WTC11 (cell line): ENCODE results near the gene PTPRJ. TPM values are rescaled to one million over a fixed set of nuclear protein-coding genes. Genes with fewer than 3 reads are reported as not detected.
A peak's percentile ranks its signal among the peaks of the same experiment; 100 is the strongest.
"Not testable (repeated sequence)": the region's sequence is repeated elsewhere in the genome, so short reads cannot be mapped to it uniquely, and the experiment has no call there.

Source experiments
- ATAC-seq: fragments of 200-7000 bp; cut with Tn5 transposase; 2 replicates; pipeline ENCODE4 v1.10.0; 2021; ENCODE audit warnings: mild to moderate bottlenecking, moderate library complexity
- CTCF ChIA-PET: fragments of 300-600 bp; sonication (Branson Sonifier 250); formaldehyde crosslinking; loops from one replicate; lab custom pipeline; 2021; ENCODE audit warnings: antibody characterized with exemption; lab: Charles Lee
- POLR2A ChIA-PET: fragments of 350-600 bp; sonication (Branson Sonifier 250); formaldehyde crosslinking; loops from one replicate; lab custom pipeline; 2021; ENCODE audit warnings: antibody characterized with exemption; lab: Charles Lee
- DNase-seq: peaks from one replicate; pipeline ENCODE4 v3.0.0; 2021; ENCODE audit warnings: low spot score
- H3K27ac Mint-ChIP-seq: 2 replicates; pipeline ENCODE4 v1.8.0; 2021; ENCODE audit warnings: mixed read lengths
- H3K27me3 Mint-ChIP-seq: 2 replicates; pipeline ENCODE4 v1.8.0; 2021; ENCODE audit warnings: low read depth, mild to moderate bottlenecking, moderate library complexity, mixed read lengths
- H3K36me3 Mint-ChIP-seq: 2 replicates; pipeline ENCODE4 v1.8.0; 2021; ENCODE audit warnings: mixed read lengths
- H3K4me1 Mint-ChIP-seq: 2 replicates; pipeline ENCODE4 v1.8.0; 2022; ENCODE audit warnings: mixed read lengths
- H3K4me3 Mint-ChIP-seq: 2 replicates; pipeline ENCODE4 v1.8.0; 2021; ENCODE audit warnings: mild to moderate bottlenecking, moderate library complexity, mixed read lengths
- H3K9me3 Mint-ChIP-seq: 2 replicates; pipeline ENCODE4 v1.8.0; 2021; ENCODE audit warnings: mixed read lengths
- CREM ChIP-seq: sonication (generic); formaldehyde crosslinking; IDR thresholded peaks from 2 replicates; pipeline ENCODE4 v1.8.1; 2022; ENCODE audit warnings: mild to moderate bottlenecking, missing genetic modification reagents, moderate library complexity
- ESRRA ChIP-seq: sonication (generic); formaldehyde crosslinking; IDR thresholded peaks from 2 replicates; pipeline ENCODE4 v1.8.1; 2022; ENCODE audit warnings: mild to moderate bottlenecking, missing genetic modification reagents, borderline replicate concordance
- FOXK1 ChIP-seq: sonication (generic); formaldehyde crosslinking; IDR thresholded peaks from 2 replicates; pipeline ENCODE4 v1.8.0; 2022; ENCODE audit warnings: mild to moderate bottlenecking, moderate library complexity, missing genetic modification reagents
- GABPB1 ChIP-seq: sonication (generic); formaldehyde crosslinking; IDR thresholded peaks from 2 replicates; pipeline ENCODE4 v1.8.1; 2023; ENCODE audit warnings: mild to moderate bottlenecking, missing genetic modification reagents
- HMGA2 ChIP-seq: fragments of 250-450 bp; sonication (Bioruptor Pico); IDR thresholded peaks from 2 replicates; pipeline ENCODE4 v1.4.0; 2021; ENCODE audit warnings: mild to moderate bottlenecking, moderate library complexity
- JAZF1 ChIP-seq: fragments of 250-450 bp; sonication (Bioruptor Pico); IDR thresholded peaks from 2 replicates; pipeline ENCODE4 v1.9.0; 2021; ENCODE audit warnings: moderate library complexity, mild to moderate bottlenecking, inconsistent platforms
- JUN ChIP-seq: sonication (generic); formaldehyde crosslinking; IDR thresholded peaks from 2 replicates; pipeline ENCODE4 v1.8.0; 2023; ENCODE audit warnings: mild to moderate bottlenecking, missing genetic modification reagents
- KAT7 ChIP-seq: sonication (generic); formaldehyde crosslinking; IDR thresholded peaks from 2 replicates; pipeline ENCODE4 v1.8.1; 2023; ENCODE audit warnings: missing genetic modification reagents, mild to moderate bottlenecking, borderline replicate concordance
- MXD4 ChIP-seq: fragments of 250-450 bp; sonication (Bioruptor Pico); IDR thresholded peaks from 2 replicates; pipeline ENCODE4 v1.8.0; 2021; ENCODE audit warnings: mild to moderate bottlenecking, moderate library complexity, borderline replicate concordance
- MYBL2 ChIP-seq: sonication (generic); formaldehyde crosslinking; IDR thresholded peaks from 2 replicates; pipeline ENCODE4 v1.8.1; 2023; ENCODE audit warnings: mild to moderate bottlenecking, moderate library complexity, missing genetic modification reagents
- NFATC4 ChIP-seq: fragments of 250-450 bp; sonication (Bioruptor Pico); IDR thresholded peaks from 2 replicates; pipeline ENCODE4 v1.9.0; 2021; ENCODE audit warnings: mild to moderate bottlenecking
- PRRX2 ChIP-seq: fragments of 250-450 bp; sonication (Bioruptor Pico); IDR thresholded peaks from 2 replicates; pipeline ENCODE4 v1.8.0; 2021; ENCODE audit warnings: mild to moderate bottlenecking
- SMAD3 ChIP-seq: sonication (generic); formaldehyde crosslinking; IDR thresholded peaks from 2 replicates; pipeline ENCODE4 v1.8.0; 2022; ENCODE audit warnings: missing genetic modification reagents, mild to moderate bottlenecking, borderline replicate concordance
- ZNF423 ChIP-seq: fragments of 250-450 bp; sonication (Bioruptor Pico); IDR thresholded peaks from 2 replicates; pipeline ENCODE4 v2.1.2; 2022; ENCODE audit warnings: mild to moderate bottlenecking, moderate library complexity
- total RNA-seq: library from RNA; stranded (reverse); gene quantifications from 3 replicates; pipeline ENCODE4 v1.2.3, GENCODE V29; 2021
- TF ChIP-seq, protein P1 (sequence below): fragments of 250-450 bp; sonication (Bioruptor Pico); IDR thresholded peaks from 2 replicates; pipeline ENCODE4 v1.8.0; 2021; ENCODE audit warnings: mild to moderate bottlenecking
- TF ChIP-seq, protein P2 (sequence below): sonication (generic); formaldehyde crosslinking; IDR thresholded peaks from 2 replicates; pipeline ENCODE4 v1.8.1; 2023; ENCODE audit warnings: mild to moderate bottlenecking, moderate library complexity, missing genetic modification reagents
- TF ChIP-seq, protein P3 (sequence below): fragments of 250-450 bp; sonication (Bioruptor Pico); IDR thresholded peaks from 2 replicates; pipeline ENCODE4 v1.9.0; 2021; ENCODE audit warnings: mild to moderate bottlenecking, borderline replicate concordance
- TF ChIP-seq, protein P4 (sequence below): sonication (generic); formaldehyde crosslinking; IDR thresholded peaks from 2 replicates; pipeline ENCODE4 v1.8.1; 2022; ENCODE audit warnings: mild to moderate bottlenecking, missing genetic modification reagents, moderate library complexity, borderline replicate concordance
- TF ChIP-seq, protein P5 (sequence below): sonication (generic); formaldehyde crosslinking; IDR thresholded peaks from 2 replicates; pipeline ENCODE4 v1.8.1; 2023; ENCODE audit warnings: mild to moderate bottlenecking, missing genetic modification reagents, moderate library complexity
- TF ChIP-seq, protein P6 (sequence below): sonication (generic); formaldehyde crosslinking; IDR thresholded peaks from 2 replicates; pipeline ENCODE4 v1.8.1; 2023; ENCODE audit warnings: mild to moderate bottlenecking, missing genetic modification reagents, borderline replicate concordance

The PTPRJ gene
- total RNA-seq, 1 experiment from 2014 or later: 19.5 TPM

DNA sequence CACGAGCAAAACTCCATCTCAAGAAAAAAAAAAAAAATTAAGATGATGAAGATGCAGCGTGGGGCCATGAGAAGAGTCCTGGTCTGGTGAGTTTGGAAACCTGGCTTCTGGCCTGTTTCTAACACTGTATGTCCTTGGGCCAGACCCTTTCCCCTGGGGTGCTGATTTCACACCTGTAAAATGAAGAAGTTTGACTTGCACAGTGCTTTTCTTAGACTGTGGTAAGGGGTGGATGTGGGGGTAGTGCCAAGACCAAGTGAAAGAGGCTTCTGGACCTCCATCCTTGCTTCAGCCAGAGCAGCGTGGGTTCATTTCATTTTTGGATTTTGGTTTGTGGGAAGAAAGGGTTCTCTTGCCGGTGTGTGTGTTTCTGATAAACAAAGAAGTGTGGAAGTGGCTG lies 42.1 kb downstream of the PTPRJ start (continued):
- TF ChIP-seq, protein P1, sequence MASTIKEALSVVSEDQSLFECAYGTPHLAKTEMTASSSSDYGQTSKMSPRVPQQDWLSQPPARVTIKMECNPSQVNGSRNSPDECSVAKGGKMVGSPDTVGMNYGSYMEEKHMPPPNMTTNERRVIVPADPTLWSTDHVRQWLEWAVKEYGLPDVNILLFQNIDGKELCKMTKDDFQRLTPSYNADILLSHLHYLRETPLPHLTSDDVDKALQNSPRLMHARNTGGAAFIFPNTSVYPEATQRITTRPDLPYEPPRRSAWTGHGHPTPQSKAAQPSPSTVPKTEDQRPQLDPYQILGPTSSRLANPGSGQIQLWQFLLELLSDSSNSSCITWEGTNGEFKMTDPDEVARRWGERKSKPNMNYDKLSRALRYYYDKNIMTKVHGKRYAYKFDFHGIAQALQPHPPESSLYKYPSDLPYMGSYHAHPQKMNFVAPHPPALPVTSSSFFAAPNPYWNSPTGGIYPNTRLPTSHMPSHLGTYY (CRISPR knock-in tag): no peak
- TF ChIP-seq SMAD3 (CRISPR knock-in tag): no peak
- no peak for TF ChIP-seq CREM (CRISPR knock-in tag)
- TF ChIP-seq KAT7: no peak
- no peak for TF ChIP-seq NFATC4 (CRISPR knock-in tag)
- TF ChIP-seq MYBL2 (CRISPR knock-in tag): no peak
- TF ChIP-seq, all 79 proteins: peak for 0

DNA sequence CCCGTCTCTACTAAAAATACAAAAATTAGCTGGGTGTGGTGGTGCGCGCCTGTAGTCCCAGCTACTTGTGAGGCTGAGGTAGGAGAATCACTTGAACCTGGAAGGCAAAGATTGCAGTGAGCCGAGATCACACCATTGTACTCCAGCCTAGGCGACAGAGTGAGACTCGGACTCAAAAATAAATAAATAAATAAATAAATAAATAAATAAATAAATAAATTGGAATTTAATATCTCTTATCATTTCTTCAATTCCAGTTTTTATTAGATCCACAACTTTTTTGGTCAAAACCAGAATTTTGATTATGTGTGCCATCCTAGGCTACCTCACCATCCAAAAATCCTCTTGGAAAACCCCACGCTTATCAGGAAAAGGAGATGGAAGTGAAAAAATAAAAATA lies 43.2 kb downstream of the PTPRJ start:
- H3K27ac Mint-ChIP-seq, POLR2A ChIA-PET, H3K27me3 Mint-ChIP-seq, H3K36me3 Mint-ChIP-seq, H3K9me3 Mint-ChIP-seq, ATAC-seq, CTCF ChIA-PET, DNase-seq, H3K4me3 Mint-ChIP-seq: not testable (repeated sequence)
- H3K4me1 Mint-ChIP-seq: peaks cover 41% of the 10 kb centered on the region
- peak; percentile 55; the same call in 1 of the 2 replicates for TF ChIP-seq HMGA2 (CRISPR knock-in tag)

DNA sequence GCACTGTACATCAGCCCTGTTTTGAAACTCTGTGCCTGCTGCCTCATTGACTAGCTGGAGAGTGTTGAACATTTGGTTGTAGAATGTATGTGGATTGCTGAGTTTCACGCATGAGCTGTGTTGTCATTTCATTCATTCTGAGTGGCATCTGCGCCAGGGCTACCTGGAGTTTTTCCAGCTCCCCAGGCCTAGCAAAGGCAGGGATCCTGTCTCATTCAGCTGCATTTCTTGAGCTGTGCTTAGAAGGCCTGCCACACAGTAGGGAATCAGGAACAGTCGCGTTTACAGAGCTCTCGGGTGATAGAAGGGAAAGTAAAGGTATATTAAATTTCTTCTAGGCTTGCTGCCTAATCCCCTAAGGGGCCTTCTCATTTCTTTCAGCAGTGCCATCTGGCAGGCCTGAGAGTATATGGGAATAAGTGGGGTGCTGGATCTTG lies 44.3 kb downstream of the PTPRJ start:
- H3K4me1 Mint-ChIP-seq: peaks cover 42% of the 10 kb centered on the region
- H3K27ac Mint-ChIP-seq: peak overlapping the region; percentile 93
- no peaks in the 10 kb centered on the region for H3K27me3 Mint-ChIP-seq
- ATAC-seq (no peak), DNase-seq (no peak)
- H3K4me3 Mint-ChIP-seq: no peak overlapping the region
- H3K36me3 Mint-ChIP-seq: no peaks in the 10 kb centered on the region
- CTCF ChIA-PET: interaction anchor here (1.1 to 1.4 kb wide), 2 partner anchors 46 to 54 kb away, joined by 4 read pairs; no protein-coding TSS in a partner anchor
- H3K9me3 Mint-ChIP-seq: no peaks in the 10 kb centered on the region
- POLR2A ChIA-PET: interaction anchor here (0.5 to 0.6 kb wide), 2 partner anchors 39 to 67 kb away, joined by 3 to 6 read pairs; no protein-coding TSS in a partner anchor
- TF ChIP-seq MXD4 (CRISPR knock-in tag) (no peak), PRRX2 (CRISPR knock-in tag) (no peak), JAZF1 (CRISPR knock-in tag) (no peak), JUN (CRISPR knock-in tag) (no peak), GABPB1 (CRISPR knock-in tag) (no peak), ZNF423 (CRISPR knock-in tag) (no peak), ESRRA (CRISPR knock-in tag) (no peak), FOXK1 (CRISPR knock-in tag) (no peak), NFATC4 (CRISPR knock-in tag) (no peak)
- TF ChIP-seq, protein P2, sequence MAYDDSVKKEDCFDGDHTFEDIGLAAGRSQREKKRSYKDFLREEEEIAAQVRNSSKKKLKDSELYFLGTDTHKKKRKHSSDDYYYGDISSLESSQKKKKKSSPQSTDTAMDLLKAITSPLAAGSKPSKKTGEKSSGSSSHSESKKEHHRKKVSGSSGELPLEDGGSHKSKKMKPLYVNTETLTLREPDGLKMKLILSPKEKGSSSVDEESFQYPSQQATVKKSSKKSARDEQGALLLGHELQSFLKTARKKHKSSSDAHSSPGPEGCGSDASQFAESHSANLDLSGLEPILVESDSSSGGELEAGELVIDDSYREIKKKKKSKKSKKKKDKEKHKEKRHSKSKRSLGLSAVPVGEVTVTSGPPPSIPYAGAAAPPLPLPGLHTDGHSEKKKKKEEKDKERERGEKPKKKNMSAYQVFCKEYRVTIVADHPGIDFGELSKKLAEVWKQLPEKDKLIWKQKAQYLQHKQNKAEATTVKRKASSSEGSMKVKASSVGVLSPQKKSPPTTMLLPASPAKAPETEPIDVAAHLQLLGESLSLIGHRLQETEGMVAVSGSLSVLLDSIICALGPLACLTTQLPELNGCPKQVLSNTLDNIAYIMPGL (CRISPR knock-in tag): no peak
- TF ChIP-seq, protein P3, sequence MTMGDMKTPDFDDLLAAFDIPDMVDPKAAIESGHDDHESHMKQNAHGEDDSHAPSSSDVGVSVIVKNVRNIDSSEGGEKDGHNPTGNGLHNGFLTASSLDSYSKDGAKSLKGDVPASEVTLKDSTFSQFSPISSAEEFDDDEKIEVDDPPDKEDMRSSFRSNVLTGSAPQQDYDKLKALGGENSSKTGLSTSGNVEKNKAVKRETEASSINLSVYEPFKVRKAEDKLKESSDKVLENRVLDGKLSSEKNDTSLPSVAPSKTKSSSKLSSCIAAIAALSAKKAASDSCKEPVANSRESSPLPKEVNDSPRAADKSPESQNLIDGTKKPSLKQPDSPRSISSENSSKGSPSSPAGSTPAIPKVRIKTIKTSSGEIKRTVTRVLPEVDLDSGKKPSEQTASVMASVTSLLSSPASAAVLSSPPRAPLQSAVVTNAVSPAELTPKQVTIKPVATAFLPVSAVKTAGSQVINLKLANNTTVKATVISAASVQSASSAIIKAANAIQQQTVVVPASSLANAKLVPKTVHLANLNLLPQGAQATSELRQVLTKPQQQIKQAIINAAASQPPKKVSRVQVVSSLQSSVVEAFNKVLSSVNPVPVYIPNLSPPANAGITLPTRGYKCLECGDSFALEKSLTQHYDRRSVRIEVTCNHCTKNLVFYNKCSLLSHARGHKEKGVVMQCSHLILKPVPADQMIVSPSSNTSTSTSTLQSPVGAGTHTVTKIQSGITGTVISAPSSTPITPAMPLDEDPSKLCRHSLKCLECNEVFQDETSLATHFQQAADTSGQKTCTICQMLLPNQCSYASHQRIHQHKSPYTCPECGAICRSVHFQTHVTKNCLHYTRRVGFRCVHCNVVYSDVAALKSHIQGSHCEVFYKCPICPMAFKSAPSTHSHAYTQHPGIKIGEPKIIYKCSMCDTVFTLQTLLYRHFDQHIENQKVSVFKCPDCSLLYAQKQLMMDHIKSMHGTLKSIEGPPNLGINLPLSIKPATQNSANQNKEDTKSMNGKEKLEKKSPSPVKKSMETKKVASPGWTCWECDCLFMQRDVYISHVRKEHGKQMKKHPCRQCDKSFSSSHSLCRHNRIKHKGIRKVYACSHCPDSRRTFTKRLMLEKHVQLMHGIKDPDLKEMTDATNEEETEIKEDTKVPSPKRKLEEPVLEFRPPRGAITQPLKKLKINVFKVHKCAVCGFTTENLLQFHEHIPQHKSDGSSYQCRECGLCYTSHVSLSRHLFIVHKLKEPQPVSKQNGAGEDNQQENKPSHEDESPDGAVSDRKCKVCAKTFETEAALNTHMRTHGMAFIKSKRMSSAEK: no peak
- TF ChIP-seq, protein P4, sequence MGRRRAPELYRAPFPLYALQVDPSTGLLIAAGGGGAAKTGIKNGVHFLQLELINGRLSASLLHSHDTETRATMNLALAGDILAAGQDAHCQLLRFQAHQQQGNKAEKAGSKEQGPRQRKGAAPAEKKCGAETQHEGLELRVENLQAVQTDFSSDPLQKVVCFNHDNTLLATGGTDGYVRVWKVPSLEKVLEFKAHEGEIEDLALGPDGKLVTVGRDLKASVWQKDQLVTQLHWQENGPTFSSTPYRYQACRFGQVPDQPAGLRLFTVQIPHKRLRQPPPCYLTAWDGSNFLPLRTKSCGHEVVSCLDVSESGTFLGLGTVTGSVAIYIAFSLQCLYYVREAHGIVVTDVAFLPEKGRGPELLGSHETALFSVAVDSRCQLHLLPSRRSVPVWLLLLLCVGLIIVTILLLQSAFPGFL (CRISPR knock-in tag): no peak
- TF ChIP-seq, protein P5, sequence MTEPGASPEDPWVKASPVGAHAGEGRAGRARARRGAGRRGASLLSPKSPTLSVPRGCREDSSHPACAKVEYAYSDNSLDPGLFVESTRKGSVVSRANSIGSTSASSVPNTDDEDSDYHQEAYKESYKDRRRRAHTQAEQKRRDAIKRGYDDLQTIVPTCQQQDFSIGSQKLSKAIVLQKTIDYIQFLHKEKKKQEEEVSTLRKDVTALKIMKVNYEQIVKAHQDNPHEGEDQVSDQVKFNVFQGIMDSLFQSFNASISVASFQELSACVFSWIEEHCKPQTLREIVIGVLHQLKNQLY (CRISPR knock-in tag): no peak
- TF ChIP-seq, protein P6, sequence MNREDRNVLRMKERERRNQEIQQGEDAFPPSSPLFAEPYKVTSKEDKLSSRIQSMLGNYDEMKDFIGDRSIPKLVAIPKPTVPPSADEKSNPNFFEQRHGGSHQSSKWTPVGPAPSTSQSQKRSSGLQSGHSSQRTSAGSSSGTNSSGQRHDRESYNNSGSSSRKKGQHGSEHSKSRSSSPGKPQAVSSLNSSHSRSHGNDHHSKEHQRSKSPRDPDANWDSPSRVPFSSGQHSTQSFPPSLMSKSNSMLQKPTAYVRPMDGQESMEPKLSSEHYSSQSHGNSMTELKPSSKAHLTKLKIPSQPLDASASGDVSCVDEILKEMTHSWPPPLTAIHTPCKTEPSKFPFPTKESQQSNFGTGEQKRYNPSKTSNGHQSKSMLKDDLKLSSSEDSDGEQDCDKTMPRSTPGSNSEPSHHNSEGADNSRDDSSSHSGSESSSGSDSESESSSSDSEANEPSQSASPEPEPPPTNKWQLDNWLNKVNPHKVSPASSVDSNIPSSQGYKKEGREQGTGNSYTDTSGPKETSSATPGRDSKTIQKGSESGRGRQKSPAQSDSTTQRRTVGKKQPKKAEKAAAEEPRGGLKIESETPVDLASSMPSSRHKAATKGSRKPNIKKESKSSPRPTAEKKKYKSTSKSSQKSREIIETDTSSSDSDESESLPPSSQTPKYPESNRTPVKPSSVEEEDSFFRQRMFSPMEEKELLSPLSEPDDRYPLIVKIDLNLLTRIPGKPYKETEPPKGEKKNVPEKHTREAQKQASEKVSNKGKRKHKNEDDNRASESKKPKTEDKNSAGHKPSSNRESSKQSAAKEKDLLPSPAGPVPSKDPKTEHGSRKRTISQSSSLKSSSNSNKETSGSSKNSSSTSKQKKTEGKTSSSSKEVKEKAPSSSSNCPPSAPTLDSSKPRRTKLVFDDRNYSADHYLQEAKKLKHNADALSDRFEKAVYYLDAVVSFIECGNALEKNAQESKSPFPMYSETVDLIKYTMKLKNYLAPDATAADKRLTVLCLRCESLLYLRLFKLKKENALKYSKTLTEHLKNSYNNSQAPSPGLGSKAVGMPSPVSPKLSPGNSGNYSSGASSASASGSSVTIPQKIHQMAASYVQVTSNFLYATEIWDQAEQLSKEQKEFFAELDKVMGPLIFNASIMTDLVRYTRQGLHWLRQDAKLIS (CRISPR knock-in tag): no peak
